T-helper 1 cell treated with Interleukin-12 subunit alpha and Interleukin-12 subunit beta and Interleukin-4 antibody, amounts not matched to agents 30 μg/mL and 1 μg/mL, for 36 hours (primary cell): ENCODE results near the gene MST1.
A peak's percentile ranks its signal among the peaks of the same experiment; 100 is the strongest.

Source experiments
- H3K27ac Mint-ChIP-seq: one replicate; pipeline ENCODE4 v1.8.0; 2021; ENCODE audit warnings: mild to moderate bottlenecking, mixed read lengths
- H3K27me3 Mint-ChIP-seq: one replicate; pipeline ENCODE4 v1.8.0; 2021; ENCODE audit warnings: low read depth, mixed read lengths
- H3K36me3 Mint-ChIP-seq: one replicate; pipeline ENCODE4 v1.8.0; 2021; ENCODE audit warnings: low read depth, mixed read lengths
- H3K4me1 Mint-ChIP-seq: one replicate; pipeline ENCODE4 v1.8.0; 2021; ENCODE audit warnings: low read depth, mixed read lengths
- H3K4me3 Mint-ChIP-seq: one replicate; pipeline ENCODE4 v1.8.0; 2021; ENCODE audit warnings: mild to moderate bottlenecking, moderate library complexity, mixed read lengths
- H3K9me3 Mint-ChIP-seq: one replicate; pipeline ENCODE4 v1.8.0; 2021; ENCODE audit warnings: mixed read lengths

MST1 gene

GRCh38 chr3:49712631-49713317 lies 23.5 kb upstream of the MST1 start:
- peaks cover under 1% of the 10 kb centered on the region for H3K36me3 Mint-ChIP-seq
- no peaks in the 10 kb centered on the region for H3K9me3 Mint-ChIP-seq
- H3K4me1 Mint-ChIP-seq, result peaks cover 5% of the 10 kb centered on the region
- H3K27me3 Mint-ChIP-seq, result no peaks in the 10 kb centered on the region
- no peak overlapping the region for H3K27ac Mint-ChIP-seq
- H3K4me3 Mint-ChIP-seq, result no peak overlapping the region

GRCh38 chr3:49712166-49712565 lies 22.9 kb upstream of the MST1 start:
- no peak overlapping the region for H3K4me3 Mint-ChIP-seq
- no peaks in the 10 kb centered on the region for H3K27me3 Mint-ChIP-seq
- H3K36me3 Mint-ChIP-seq, result peaks cover 3% of the 10 kb centered on the region
- H3K9me3 Mint-ChIP-seq, result no peaks in the 10 kb centered on the region
- H3K27ac Mint-ChIP-seq, result no peak overlapping the region
- peaks cover 5% of the 10 kb centered on the region for H3K4me1 Mint-ChIP-seq

GRCh38 chr3:49711489-49711888 lies 22.2 kb upstream of the MST1 start:
- Mint-ChIP-seq H3K27ac (no peak overlapping the region), H3K36me3 (peaks cover 3% of the 10 kb centered on the region), H3K27me3 (no peaks in the 10 kb centered on the region)

GRCh38 chr3:49709852-49710251 lies 20.6 kb upstream of the MST1 start:
- H3K36me3 Mint-ChIP-seq, result peaks cover 3% of the 10 kb centered on the region
- no peaks in the 10 kb centered on the region for H3K9me3 Mint-ChIP-seq
- peaks cover 5% of the 10 kb centered on the region for H3K4me1 Mint-ChIP-seq
- no peaks in the 10 kb centered on the region for H3K27me3 Mint-ChIP-seq
- no peak overlapping the region for H3K4me3 Mint-ChIP-seq
- no peak overlapping the region for H3K27ac Mint-ChIP-seq

More at GRCh38 chr3:49711489-49711888, 22.2 kb upstream of the MST1 start:
- H3K4me1 Mint-ChIP-seq, result peaks cover 5% of the 10 kb centered on the region
- no peaks in the 10 kb centered on the region for H3K9me3 Mint-ChIP-seq
- H3K4me3 Mint-ChIP-seq, result no peak overlapping the region

- Mint-ChIP-seq H3K27ac (no peak overlapping the region), H3K4me1 (peaks cover 2% of the 10 kb centered on the region), H3K36me3 (peaks cover 3% of the 10 kb centered on the region), H3K9me3 (no peaks in the 10 kb centered on the region), H3K4me3 (no peak overlapping the region), H3K27me3 (no peaks in the 10 kb centered on the region)
Observed at GRCh38 chr3:49707113-49707480, 17.8 kb upstream of the MST1 start.

- no peak overlapping the region for H3K4me3 Mint-ChIP-seq
- peaks cover 3% of the 10 kb centered on the region for H3K36me3 Mint-ChIP-seq
- no peaks in the 10 kb centered on the region for H3K4me1 Mint-ChIP-seq
- no peak overlapping the region for H3K27ac Mint-ChIP-seq
- no peaks in the 10 kb centered on the region for H3K27me3 Mint-ChIP-seq
- H3K9me3 Mint-ChIP-seq, result no peaks in the 10 kb centered on the region
Observed at GRCh38 chr3:49706456-49707112, 17.3 kb upstream of the MST1 start.

- Mint-ChIP-seq H3K36me3 (peaks cover 3% of the 10 kb centered on the region), H3K4me1 (no peaks in the 10 kb centered on the region), H3K27ac (no peak overlapping the region), H3K4me3 (no peak overlapping the region), H3K9me3 (no peaks in the 10 kb centered on the region), H3K27me3 (no peaks in the 10 kb centered on the region)
Observed at GRCh38 chr3:49705390-49705960, 16.2 kb upstream of the MST1 start.

GRCh38 chr3:49704629-49705028 lies 15.4 kb upstream of the MST1 start:
- Mint-ChIP-seq H3K9me3 (no peaks in the 10 kb centered on the region), H3K27me3 (no peaks in the 10 kb centered on the region), H3K36me3 (peaks cover 3% of the 10 kb centered on the region), H3K27ac (no peak overlapping the region), H3K4me1 (no peaks in the 10 kb centered on the region), H3K4me3 (no peak overlapping the region)

- no peaks in the 10 kb centered on the region for H3K9me3 Mint-ChIP-seq
- H3K27ac Mint-ChIP-seq, result no peak overlapping the region
- no peak overlapping the region for H3K4me3 Mint-ChIP-seq
- H3K36me3 Mint-ChIP-seq, result peaks cover 3% of the 10 kb centered on the region
- no peaks in the 10 kb centered on the region for H3K27me3 Mint-ChIP-seq
- no peaks in the 10 kb centered on the region for H3K4me1 Mint-ChIP-seq
Observed at GRCh38 chr3:49703956-49704355, 14.7 kb upstream of the MST1 start.

- Mint-ChIP-seq H3K4me3 (no peak overlapping the region), H3K36me3 (peaks cover 3% of the 10 kb centered on the region), H3K27ac (peak overlapping the region; percentile 50), H3K4me1 (no peaks in the 10 kb centered on the region), H3K27me3 (no peaks in the 10 kb centered on the region), H3K9me3 (no peaks in the 10 kb centered on the region)
Observed at GRCh38 chr3:49703443-49703927, 14.2 kb upstream of the MST1 start.

GRCh38 chr3:49702672-49703071 lies 13.4 kb upstream of the MST1 start:
- Mint-ChIP-seq H3K4me3 (no peak overlapping the region), H3K36me3 (peaks cover 1% of the 10 kb centered on the region), H3K4me1 (no peaks in the 10 kb centered on the region), H3K27ac (no peak overlapping the region), H3K9me3 (no peaks in the 10 kb centered on the region), H3K27me3 (no peaks in the 10 kb centered on the region)

- H3K9me3 Mint-ChIP-seq, result no peaks in the 10 kb centered on the region
- H3K4me1 Mint-ChIP-seq, result no peaks in the 10 kb centered on the region
- no peak overlapping the region for H3K27ac Mint-ChIP-seq
- no peak overlapping the region for H3K4me3 Mint-ChIP-seq
- no peaks in the 10 kb centered on the region for H3K36me3 Mint-ChIP-seq
- H3K27me3 Mint-ChIP-seq, result no peaks in the 10 kb centered on the region
Observed at GRCh38 chr3:49701388-49702077, 12.3 kb upstream of the MST1 start.

GRCh38 chr3:49700453-49701128 lies 11.3 kb upstream of the MST1 start:
- Mint-ChIP-seq H3K27ac (no peak overlapping the region), H3K4me3 (no peak overlapping the region), H3K36me3 (no peaks in the 10 kb centered on the region), H3K9me3 (no peaks in the 10 kb centered on the region), H3K4me1 (no peaks in the 10 kb centered on the region), H3K27me3 (no peaks in the 10 kb centered on the region)

GRCh38 chr3:49700014-49700413 lies 10.7 kb upstream of the MST1 start:
- H3K4me1 Mint-ChIP-seq, result no peaks in the 10 kb centered on the region
- H3K36me3 Mint-ChIP-seq, result no peaks in the 10 kb centered on the region
- H3K9me3 Mint-ChIP-seq, result no peaks in the 10 kb centered on the region
- no peaks in the 10 kb centered on the region for H3K27me3 Mint-ChIP-seq
- H3K27ac Mint-ChIP-seq, result no peak overlapping the region
- no peak overlapping the region for H3K4me3 Mint-ChIP-seq
